Thymus (tissue), 11 donors: Measurements from ENCODE around the gene AP1M2. TPM values are rescaled to one million over a fixed set of nuclear protein-coding genes. Genes with fewer than 3 reads are reported as not detected.

Experiments
- DNase-seq, 9 donors: peaks; one replicate each; pipeline ENCODE4 v3.0.0-alpha.2; 2013; ENCODE audit warnings: low spot score in 9 of 9, low read depth in 6 of 9, missing footprints in 1 of 9
- H3K27ac ChIP-seq, 2 donors: one replicate each; pipeline ENCODE4 v1.5.1; 2013; ENCODE audit warnings: control low read depth in 1 of 2, low read depth in 1 of 2, low read length in 1 of 2, mild to moderate bottlenecking in 1 of 2, moderate library complexity in 1 of 2
- H3K27me3 ChIP-seq, 2 donors: one replicate each; pipeline ENCODE4 v1.5.1; 2013; ENCODE audit warnings: low read length in 1 of 2; ENCODE audit not compliant: control insufficient read depth in 2 of 2, insufficient read depth in 1 of 2
- H3K36me3 ChIP-seq, 2 donors: one replicate each; pipeline ENCODE4 v1.5.1; 2013; ENCODE audit warnings: low read length in 1 of 2, mild to moderate bottlenecking in 1 of 2, moderate library complexity in 1 of 2; ENCODE audit not compliant: control insufficient read depth in 2 of 2, insufficient read depth in 2 of 2
- H3K4me1 ChIP-seq, 2 donors: one replicate each; pipeline ENCODE4 v1.5.1; 2013; ENCODE audit warnings: low read length in 2 of 2; ENCODE audit not compliant: control insufficient read depth in 2 of 2, insufficient read depth in 2 of 2
- H3K4me3 ChIP-seq, 2 donors: one replicate each; pipeline ENCODE4 v1.5.1; 2013; ENCODE audit warnings: low read length in 2 of 2, control low read depth in 1 of 2, mild to moderate bottlenecking in 1 of 2
- H3K9me3 ChIP-seq, 2 donors: one replicate each; pipeline ENCODE4 v1.5.1; 2013; ENCODE audit warnings: low read length in 1 of 2, mild to moderate bottlenecking in 1 of 2; ENCODE audit not compliant: control insufficient read depth in 2 of 2, insufficient read depth in 1 of 2
- WGBS: extraction: QIAGEN DNeasy Blood & Tissue Kit; methylation state at CpG from one replicate; pipeline ENCODE4 v1.1.7; 2013; 5-methylcytosine and 5-hydroxymethylcytosine counted together
- polyA plus RNA-seq: library from polyadenylated mRNA; stranded (reverse); fragments of 200-250 nt; gene quantifications from one replicate; pipeline ENCODE4 v1.2.3, GENCODE V29; 2013
- total RNA-seq: library from RNA; stranded (reverse); fragments of 120-200 nt; gene quantifications from one replicate; pipeline ENCODE4 v1.2.4, GENCODE V29; 2013
- donor health status: healthy.

Gene AP1M2
- total and polyA plus RNA-seq, 2 donors: 4.8 to 20.7 TPM

GRCh38 chr19:10562609-10563008, 24.5 kb downstream of the AP1M2 start:
- Histone ChIP-seq H3K4me3 (no peak overlapping the region), H3K9me3 (peaks cover 0 to 5% of the 10 kb centered on the region in 2 donors), H3K4me1 (peaks cover 23 to 46% of the 10 kb centered on the region in 2 donors), H3K36me3 (peaks cover 59 to 75% of the 10 kb centered on the region in 2 donors), H3K27ac (peak overlapping the region in 1 of 2 donors; percentile 43), H3K27me3 (no peaks in the 10 kb centered on the region)
- no peak for DNase-seq
- WGBS: 77% methylated on average over 5 of the region's 5 CpGs

DNA sequence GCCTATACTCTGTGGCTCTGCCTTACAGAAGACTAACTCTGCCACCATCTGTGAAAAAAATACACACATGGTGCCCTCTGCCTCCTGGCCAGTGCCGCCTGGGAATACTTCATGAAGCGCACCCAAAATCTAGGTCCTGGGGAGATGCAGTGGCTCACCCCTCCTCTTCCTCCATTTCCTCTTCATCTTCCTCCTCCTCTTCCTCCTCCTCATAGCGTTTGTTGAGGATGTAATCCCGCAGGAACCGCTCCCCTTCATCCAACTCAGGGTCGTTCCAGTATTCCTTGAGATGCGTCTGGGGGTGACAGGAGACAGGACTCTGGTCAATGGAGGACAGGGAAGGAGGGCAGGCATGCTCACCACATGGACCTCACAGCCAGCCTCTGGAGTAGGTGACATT, 27.0 kb downstream of the AP1M2 start:
- no peak for DNase-seq

GRCh38 chr19:10557603-10558197, 29.4 kb downstream of the AP1M2 start:
- H3K27me3 ChIP-seq: no peaks in the 10 kb centered on the region
- no peak for DNase-seq
- no peak overlapping the region for H3K4me3 ChIP-seq
- no peak overlapping the region for H3K27ac ChIP-seq
- 97% methylated on average over 33 of the region's 33 CpGs for WGBS
- peaks cover 0 to 6% of the 10 kb centered on the region in 2 donors for H3K9me3 ChIP-seq
- H3K36me3 ChIP-seq: peaks cover 84 to 97% of the 10 kb centered on the region in 2 donors
- peaks cover 37 to 52% of the 10 kb centered on the region in 2 donors for H3K4me1 ChIP-seq

More for the DNA sequence above, 27.0 kb downstream of the AP1M2 start:
- no peak overlapping the region for H3K27ac ChIP-seq
- no peak overlapping the region for H3K4me3 ChIP-seq
- 97% methylated on average over 7 of the region's 7 CpGs for WGBS
- no peaks in the 10 kb centered on the region for H3K27me3 ChIP-seq
- H3K9me3 ChIP-seq: no peaks in the 10 kb centered on the region
- H3K4me1 ChIP-seq: peaks cover 22 to 47% of the 10 kb centered on the region in 2 donors
- H3K36me3 ChIP-seq: peaks cover 72 to 90% of the 10 kb centered on the region in 2 donors

- Histone ChIP-seq H3K36me3 (peaks cover 84 to 95% of the 10 kb centered on the region in 2 donors), H3K4me1 (peaks cover 43 to 59% of the 10 kb centered on the region in 2 donors), H3K9me3 (peaks cover 0 to 17% of the 10 kb centered on the region in 2 donors), H3K27ac (peak overlapping the region; percentile 81 to 99), H3K4me3 (no peak overlapping the region), H3K27me3 (no peaks in the 10 kb centered on the region)
- WGBS: 83% methylated on average over 7 of the region's 7 CpGs
- DNase-seq: no peak
Observed at GRCh38 chr19:10555610-10555973, 31.5 kb downstream of the AP1M2 start.

- Histone ChIP-seq H3K27ac (peak overlapping the region; percentile 81 to 99), H3K27me3 (no peaks in the 10 kb centered on the region), H3K4me3 (peak overlapping the region; percentile 0 to 20), H3K9me3 (peaks cover 0 to 17% of the 10 kb centered on the region in 2 donors), H3K4me1 (peaks cover 43 to 62% of the 10 kb centered on the region in 2 donors), H3K36me3 (peaks cover 84 to 95% of the 10 kb centered on the region in 2 donors)
- DNase-seq: peak in 3 of 9 donors; percentile 10 to 37 (median 24)
- 90% methylated on average over 30 of the region's 30 CpGs for WGBS
Observed at GRCh38 chr19:10554760-10555609, 32.1 kb downstream of the AP1M2 start.

DNA sequence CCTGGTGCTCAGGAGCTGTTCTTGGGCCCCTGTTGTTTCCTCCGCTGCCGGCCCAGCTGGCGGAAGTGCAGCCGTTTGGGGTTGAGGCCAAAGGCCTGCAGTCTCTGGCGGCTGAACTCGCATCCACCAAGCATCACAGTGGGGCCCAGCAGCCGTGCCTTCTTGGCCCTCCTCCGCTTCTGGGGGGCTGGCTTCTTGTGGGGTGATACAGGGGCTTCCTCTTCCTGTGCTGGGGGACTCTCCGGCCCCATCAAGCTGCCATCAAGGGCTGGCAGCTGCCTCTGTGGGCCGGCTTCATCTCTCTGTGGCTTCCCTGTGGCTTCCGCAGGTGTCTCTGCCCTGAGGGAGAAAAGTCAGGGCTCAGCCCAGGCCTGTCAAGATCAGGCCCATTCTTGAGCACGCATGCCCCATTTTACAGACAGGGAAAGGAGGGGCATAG, 33.1 kb downstream of the AP1M2 start:
- H3K27ac ChIP-seq: peak overlapping the region; percentile 81 to 99
- 2% methylated on average over 12 of the region's 12 CpGs for WGBS
- H3K4me1 ChIP-seq: peaks cover 43 to 61% of the 10 kb centered on the region in 2 donors

DNA sequence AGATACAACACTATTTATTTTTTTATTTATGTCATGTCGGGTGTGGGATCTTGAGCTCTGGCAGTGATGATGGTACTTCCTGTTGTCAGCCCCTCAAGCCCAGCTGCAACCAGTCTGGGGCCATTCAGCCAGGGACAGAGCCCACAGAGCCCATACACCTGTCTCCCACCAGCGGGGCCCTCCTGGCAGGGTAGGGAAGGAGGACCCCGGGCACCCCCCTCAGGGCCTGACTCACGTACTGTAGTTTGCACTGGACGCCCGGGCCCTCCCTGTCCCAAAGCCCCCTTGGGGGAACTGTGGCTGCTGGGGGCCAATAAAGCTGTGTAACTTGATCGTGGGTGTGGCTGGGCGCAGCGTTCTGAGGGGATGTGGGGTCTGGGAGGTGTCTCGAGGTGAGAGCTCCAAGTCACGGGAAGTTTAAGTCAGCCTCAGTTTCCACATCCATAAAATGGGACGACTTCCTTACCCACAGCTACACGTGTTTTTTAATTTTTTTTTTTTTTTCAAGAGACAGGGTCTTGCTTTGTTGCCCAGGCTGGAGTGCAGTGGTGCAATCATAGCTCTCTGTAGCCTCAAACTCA, 33.9 kb downstream of the AP1M2 start:
- DNase-seq: peak in 4 of 9 donors; percentile 51 to 76 (median 54)
- peak overlapping the region in 1 of 2 donors; percentile 26 for H3K4me3 ChIP-seq
- H3K36me3 ChIP-seq: peaks cover 84 to 94% of the 10 kb centered on the region in 2 donors
- peaks cover 0 to 17% of the 10 kb centered on the region in 2 donors for H3K9me3 ChIP-seq
- 27% methylated on average over 13 of the region's 13 CpGs for WGBS
- H3K4me1 ChIP-seq: peaks cover 43 to 61% of the 10 kb centered on the region in 2 donors
- H3K27ac ChIP-seq: peak overlapping the region; percentile 81 to 99
- no peaks in the 10 kb centered on the region for H3K27me3 ChIP-seq

More for the DNA sequence above, 33.1 kb downstream of the AP1M2 start:
- peak in 7 of 9 donors; percentile 72 to 95 (median 86) for DNase-seq
- peak overlapping the region; percentile 20 to 26 for H3K4me3 ChIP-seq
- peaks cover 84 to 93% of the 10 kb centered on the region in 2 donors for H3K36me3 ChIP-seq
- no peaks in the 10 kb centered on the region for H3K27me3 ChIP-seq
- H3K9me3 ChIP-seq: peaks cover 0 to 17% of the 10 kb centered on the region in 2 donors

DNA sequence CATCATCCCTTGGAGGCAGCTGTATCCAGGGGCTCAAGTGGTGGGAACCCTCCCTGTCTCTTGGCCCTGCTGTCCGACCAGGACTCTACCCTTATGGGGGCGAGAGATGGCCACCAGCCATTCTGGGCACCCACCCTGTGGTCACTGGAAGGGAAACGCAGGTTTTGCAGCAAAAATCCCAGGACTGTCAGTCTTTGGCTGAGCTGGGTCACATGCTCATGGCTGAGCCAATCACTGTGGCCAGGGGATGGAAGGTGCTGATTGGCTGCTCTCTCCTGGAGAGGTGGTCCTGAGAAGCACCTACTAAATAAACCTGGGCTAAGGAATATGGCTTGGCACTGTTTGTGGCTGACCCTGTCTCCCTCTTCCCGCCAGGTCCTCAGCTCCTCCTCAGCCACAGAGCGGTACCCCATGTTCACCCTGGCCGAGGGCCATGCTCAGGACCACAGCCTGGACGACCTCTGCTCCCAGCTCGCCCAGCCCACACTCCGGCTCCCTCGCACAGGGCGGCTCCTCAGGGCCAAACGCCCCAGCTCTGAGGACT, 34.5 kb downstream of the AP1M2 start:
- H3K9me3 ChIP-seq: peaks cover 0 to 17% of the 10 kb centered on the region in 2 donors
- H3K27me3 ChIP-seq: no peaks in the 10 kb centered on the region
- no peak overlapping the region for H3K4me3 ChIP-seq
- peaks cover 43 to 61% of the 10 kb centered on the region in 2 donors for H3K4me1 ChIP-seq
- peak in 3 of 9 donors; percentile 48 to 77 (median 63) for DNase-seq
- H3K27ac ChIP-seq: peak overlapping the region; percentile 81 to 99
- H3K36me3 ChIP-seq: peaks cover 83 to 91% of the 10 kb centered on the region in 2 donors
- WGBS: 75% methylated on average over 12 of the region's 12 CpGs
